Stimulated activated CD8-positive, alpha-beta memory T cell treated with anti-CD3 and anti-CD28 coated beads, Interleukin-12 subunit alpha, Interleukin-12 subunit beta, amount 100 ng/mL, for 1 hour (primary cell): Measurements from ENCODE around the gene CENATAC.
"Not testable (repeated sequence)": the region's sequence is repeated elsewhere in the genome, so short reads cannot be mapped to it uniquely, and the experiment has no call there.

Experiments
- DNase-seq: peaks from one replicate; pipeline ENCODE4 v3.0.0-alpha.2; 2020; ENCODE audit warnings: low read depth

The CENATAC gene

GRCh38 chr11:119027561-119028345 lies 29.8 kb downstream of the CENATAC start:
- no peak for DNase-seq

- DNase-seq: no peak
Measured at GRCh38 chr11:119028346-119029068, 30.6 kb downstream of the CENATAC start.

- no peak for DNase-seq
Measured at GRCh38 chr11:119029069-119029339, 31.1 kb downstream of the CENATAC start.

- DNase-seq: no peak
Measured at GRCh38 chr11:119029340-119030028, 31.5 kb downstream of the CENATAC start.

GRCh38 chr11:119030029-119030328 lies 32.0 kb downstream of the CENATAC start:
- DNase-seq: no peak

- DNase-seq: peak; percentile 99
Measured at GRCh38 chr11:119030329-119031047, 32.5 kb downstream of the CENATAC start, which contains the start of gene SLC37A4. TSS of gene SLC37A4 (minus strand) at chr11:119030877.

- DNase-seq: no peak
Measured at GRCh38 chr11:119031912-119032280, 34.0 kb downstream of the CENATAC start.

GRCh38 chr11:119033421-119033820 lies 35.5 kb downstream of the CENATAC start:
- not testable (repeated sequence) for DNase-seq

- no peak for DNase-seq
Measured at GRCh38 chr11:119034813-119035212, 36.9 kb downstream of the CENATAC start.

- no peak for DNase-seq
Measured at GRCh38 chr11:119038884-119039283, 40.9 kb downstream of the CENATAC start.

- not testable (repeated sequence) for DNase-seq
Measured at GRCh38 chr11:119039471-119039870, 41.5 kb downstream of the CENATAC start.

- no peak for DNase-seq
Measured at GRCh38 chr11:119041821-119042514, 44.0 kb downstream of the CENATAC start.

GRCh38 chr11:119042927-119043326 lies 45.0 kb downstream of the CENATAC start:
- DNase-seq: no peak

- no peak for DNase-seq
Measured at GRCh38 chr11:119044708-119045107, 46.8 kb downstream of the CENATAC start.

- DNase-seq: no peak
Measured at GRCh38 chr11:119046489-119046888, 48.6 kb downstream of the CENATAC start.

- DNase-seq: no peak
Measured at GRCh38 chr11:119047205-119047604, 49.3 kb downstream of the CENATAC start.

- DNase-seq: no peak
Measured at GRCh38 chr11:119048644-119049043, 50.7 kb downstream of the CENATAC start.

GRCh38 chr11:119049081-119049480 lies 51.1 kb downstream of the CENATAC start:
- no peak for DNase-seq

- no peak for DNase-seq
Measured at GRCh38 chr11:119051440-119052162, 53.7 kb downstream of the CENATAC start.

- DNase-seq: no peak
Measured at GRCh38 chr11:119052163-119052814, 54.4 kb downstream of the CENATAC start.

- DNase-seq: no peak
Measured at GRCh38 chr11:119054418-119054817, 56.5 kb downstream of the CENATAC start.
